WTC11 (cell line): ENCODE data around the gene CORO6. TPM values are rescaled to one million over a fixed set of nuclear protein-coding genes. Genes with fewer than 3 reads are reported as not detected.

ENCODE experiments used
- ATAC-seq: fragments of 200-7000 bp; cut with Tn5 transposase; 2 replicates; pipeline ENCODE4 v1.10.0; 2021; ENCODE audit warnings: mild to moderate bottlenecking, moderate library complexity
- CTCF ChIA-PET: fragments of 300-600 bp; sonication (Branson Sonifier 250); formaldehyde crosslinking; loops from one replicate; lab custom pipeline; 2021; ENCODE audit warnings: antibody characterized with exemption; lab: Charles Lee
- POLR2A ChIA-PET: fragments of 350-600 bp; sonication (Branson Sonifier 250); formaldehyde crosslinking; loops from one replicate; lab custom pipeline; 2021; ENCODE audit warnings: antibody characterized with exemption; lab: Charles Lee
- DNase-seq: peaks from one replicate; pipeline ENCODE4 v3.0.0; 2021; ENCODE audit warnings: low spot score
- H3K27ac Mint-ChIP-seq: 2 replicates; pipeline ENCODE4 v1.8.0; 2021; ENCODE audit warnings: mixed read lengths
- H3K27me3 Mint-ChIP-seq: 2 replicates; pipeline ENCODE4 v1.8.0; 2021; ENCODE audit warnings: low read depth, mild to moderate bottlenecking, moderate library complexity, mixed read lengths
- H3K36me3 Mint-ChIP-seq: 2 replicates; pipeline ENCODE4 v1.8.0; 2021; ENCODE audit warnings: mixed read lengths
- H3K4me1 Mint-ChIP-seq: 2 replicates; pipeline ENCODE4 v1.8.0; 2022; ENCODE audit warnings: mixed read lengths
- H3K4me3 Mint-ChIP-seq: 2 replicates; pipeline ENCODE4 v1.8.0; 2021; ENCODE audit warnings: mild to moderate bottlenecking, moderate library complexity, mixed read lengths
- H3K9me3 Mint-ChIP-seq: 2 replicates; pipeline ENCODE4 v1.8.0; 2021; ENCODE audit warnings: mixed read lengths
- ATF1 ChIP-seq: sonication (generic); formaldehyde crosslinking; IDR thresholded peaks from 2 replicates; pipeline ENCODE4 v1.8.1; 2023; ENCODE audit warnings: mild to moderate bottlenecking, moderate library complexity, missing genetic modification reagents
- CBFB ChIP-seq: sonication (generic); formaldehyde crosslinking; IDR thresholded peaks from 2 replicates; pipeline ENCODE4 v1.8.1; 2022; ENCODE audit warnings: mild to moderate bottlenecking, low read depth, missing genetic modification reagents
- CREM ChIP-seq: sonication (generic); formaldehyde crosslinking; IDR thresholded peaks from 2 replicates; pipeline ENCODE4 v1.8.1; 2022; ENCODE audit warnings: mild to moderate bottlenecking, missing genetic modification reagents, moderate library complexity
- HMGA2 ChIP-seq: fragments of 250-450 bp; sonication (Bioruptor Pico); IDR thresholded peaks from 2 replicates; pipeline ENCODE4 v1.4.0; 2021; ENCODE audit warnings: mild to moderate bottlenecking, moderate library complexity
- IRF2 ChIP-seq: sonication (generic); formaldehyde crosslinking; IDR thresholded peaks from 2 replicates; pipeline ENCODE4 v1.8.0; 2022; ENCODE audit warnings: low read depth, missing genetic modification reagents, borderline replicate concordance
- MXD4 ChIP-seq: fragments of 250-450 bp; sonication (Bioruptor Pico); IDR thresholded peaks from 2 replicates; pipeline ENCODE4 v1.8.0; 2021; ENCODE audit warnings: mild to moderate bottlenecking, moderate library complexity, borderline replicate concordance
- PREB ChIP-seq: sonication (generic); formaldehyde crosslinking; IDR thresholded peaks from 2 replicates; pipeline ENCODE4 v1.8.1; 2022; ENCODE audit warnings: mild to moderate bottlenecking, missing genetic modification reagents, moderate library complexity, borderline replicate concordance
- PRRX2 ChIP-seq: fragments of 250-450 bp; sonication (Bioruptor Pico); IDR thresholded peaks from 2 replicates; pipeline ENCODE4 v1.8.0; 2021; ENCODE audit warnings: mild to moderate bottlenecking
- SMAD3 ChIP-seq: sonication (generic); formaldehyde crosslinking; IDR thresholded peaks from 2 replicates; pipeline ENCODE4 v1.8.0; 2022; ENCODE audit warnings: missing genetic modification reagents, mild to moderate bottlenecking, borderline replicate concordance
- TCF7 ChIP-seq: sonication (generic); formaldehyde crosslinking; IDR thresholded peaks from 2 replicates; pipeline ENCODE4 v1.8.0; 2022; ENCODE audit warnings: mild to moderate bottlenecking, low read depth, missing genetic modification reagents, moderate library complexity
- ZBTB43 ChIP-seq: sonication (generic); formaldehyde crosslinking; IDR thresholded peaks from 2 replicates; pipeline ENCODE4 v1.8.1; 2023; ENCODE audit warnings: mild to moderate bottlenecking, missing genetic modification reagents
- ZNF263 ChIP-seq: sonication (generic); formaldehyde crosslinking; IDR thresholded peaks from 2 replicates; pipeline ENCODE4 v1.8.1; 2022; ENCODE audit warnings: low read depth, mild to moderate bottlenecking, moderate library complexity, missing genetic modification reagents
- ZNF281 ChIP-seq: sonication (generic); formaldehyde crosslinking; IDR thresholded peaks from 2 replicates; pipeline ENCODE4 v1.8.0; 2023; ENCODE audit warnings: mild to moderate bottlenecking, missing genetic modification reagents
- ZNF396 ChIP-seq: fragments of 250-450 bp; sonication (Bioruptor Pico); IDR thresholded peaks from 2 replicates; pipeline ENCODE4 v1.8.0; 2021; ENCODE audit warnings: mild to moderate bottlenecking, moderate library complexity, borderline replicate concordance
- ZNF423 ChIP-seq: fragments of 250-450 bp; sonication (Bioruptor Pico); IDR thresholded peaks from 2 replicates; pipeline ENCODE4 v2.1.2; 2022; ENCODE audit warnings: mild to moderate bottlenecking, moderate library complexity
- ZNF512 ChIP-seq: sonication (generic); formaldehyde crosslinking; IDR thresholded peaks from 2 replicates; pipeline ENCODE4 v1.8.1; 2022; ENCODE audit warnings: missing genetic modification reagents, borderline replicate concordance
- total RNA-seq: library from RNA; stranded (reverse); gene quantifications from 3 replicates; pipeline ENCODE4 v1.2.3, GENCODE V29; 2021
- TF ChIP-seq, protein P1 (sequence below): fragments of 200-600 bp; IDR thresholded peaks from 2 replicates; pipeline ENCODE4 v1.8.0; 2022; ENCODE audit warnings: antibody characterized with exemption

The CORO6 gene
- total RNA-seq, 1 experiment from 2014 or later = 8.9 TPM

DNA sequence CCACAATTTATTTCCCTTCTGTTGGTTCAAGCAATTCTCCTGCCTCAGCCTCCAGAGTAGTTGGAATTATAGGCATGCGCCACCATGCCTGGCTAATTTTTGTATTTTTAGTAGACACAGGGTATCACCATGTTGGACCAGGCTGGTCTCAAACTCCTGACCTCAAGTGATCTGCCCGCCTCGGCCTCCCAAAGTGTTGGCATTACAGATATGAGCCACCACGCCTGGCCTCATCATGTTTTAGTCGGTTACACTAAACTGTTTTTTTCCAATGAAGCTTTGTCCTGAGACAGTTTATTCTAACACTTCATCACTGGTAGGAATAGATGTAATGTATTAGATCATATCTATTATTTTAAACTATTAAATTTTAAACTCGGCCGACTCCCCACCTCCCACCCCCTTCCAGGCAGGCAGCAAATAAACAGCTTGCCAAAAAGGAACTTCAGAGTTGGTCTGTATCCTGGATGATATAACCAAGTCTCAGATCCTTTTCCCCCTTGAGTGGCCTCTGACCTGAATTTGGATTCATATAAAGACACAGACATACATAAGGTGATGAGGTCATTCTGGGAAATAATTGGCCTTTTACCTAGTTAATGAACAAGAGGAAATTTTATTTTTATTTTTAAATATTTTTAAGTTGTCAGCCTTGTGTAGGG, 18.4 kb upstream of the CORO6 start:
- TF ChIP-seq ZNF396 (CRISPR knock-in tag) (no peak), PRRX2 (CRISPR knock-in tag) (no peak), SMAD3 (no peak)
- Mint-ChIP-seq H3K4me3 (no peak overlapping the region), H3K27me3 (no peaks in the 10 kb centered on the region), H3K9me3 (no peaks in the 10 kb centered on the region), H3K27ac (no peak overlapping the region), H3K36me3 (peaks cover 2% of the 10 kb centered on the region; the same call in 1 of the 2 replicates), H3K4me1 (peaks cover 28% of the 10 kb centered on the region)
- POLR2A ChIA-PET = no interaction called here
- DNase-seq (no peak), ATAC-seq (no peak)
- CTCF ChIA-PET = interaction anchor here (0.6 to 3.7 kb wide), 8 partner anchors 22 to 452 kb away, joined by 3 to 116 read pairs (median 35); partner anchors contain the start of genes ANKRD13B and SSH2

DNA sequence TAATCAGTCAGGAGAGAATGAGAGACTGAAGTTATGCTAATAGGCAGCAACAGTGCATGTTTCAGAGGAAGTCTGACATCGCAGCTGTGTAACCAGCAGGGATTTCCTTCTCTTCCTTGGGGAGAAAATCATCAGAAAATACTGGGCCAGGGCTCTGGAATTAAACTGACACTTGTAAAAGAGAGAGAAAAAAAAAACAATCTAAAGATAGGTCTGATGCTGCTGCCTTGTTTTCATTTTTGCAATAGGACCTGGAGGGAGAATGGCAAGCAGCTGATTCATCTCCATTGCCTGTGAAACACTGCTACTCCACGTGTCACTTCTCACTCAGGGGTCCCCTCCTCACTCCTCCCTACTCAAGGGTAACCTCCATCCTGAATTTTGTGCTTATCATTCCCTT, 17.7 kb upstream of the CORO6 start:
- DNase-seq = no peak
- Mint-ChIP-seq H3K27ac (peak overlapping the region; percentile 38), H3K36me3 (peaks cover 2% of the 10 kb centered on the region; the same call in 1 of the 2 replicates), H3K4me3 (no peak overlapping the region), H3K27me3 (no peaks in the 10 kb centered on the region), H3K9me3 (no peaks in the 10 kb centered on the region), H3K4me1 (peaks cover 28% of the 10 kb centered on the region)
- POLR2A ChIA-PET = interaction anchor here (1.0 kb wide), 1 partner anchor 198 kb away, joined by 3 read pairs; no protein-coding TSS in a partner anchor
- TF ChIP-seq ZNF281 (CRISPR knock-in tag) = no peak
- TF ChIP-seq ZNF512 (CRISPR knock-in tag) = no peak
- CTCF ChIA-PET = interaction anchor here (0.7 to 3.7 kb wide), 23 partner anchors 9 to 453 kb away, joined by 3 to 116 read pairs (median 7); partner anchors contain the start of genes ANKRD13B and SSH2
- ATAC-seq = no peak

DNA sequence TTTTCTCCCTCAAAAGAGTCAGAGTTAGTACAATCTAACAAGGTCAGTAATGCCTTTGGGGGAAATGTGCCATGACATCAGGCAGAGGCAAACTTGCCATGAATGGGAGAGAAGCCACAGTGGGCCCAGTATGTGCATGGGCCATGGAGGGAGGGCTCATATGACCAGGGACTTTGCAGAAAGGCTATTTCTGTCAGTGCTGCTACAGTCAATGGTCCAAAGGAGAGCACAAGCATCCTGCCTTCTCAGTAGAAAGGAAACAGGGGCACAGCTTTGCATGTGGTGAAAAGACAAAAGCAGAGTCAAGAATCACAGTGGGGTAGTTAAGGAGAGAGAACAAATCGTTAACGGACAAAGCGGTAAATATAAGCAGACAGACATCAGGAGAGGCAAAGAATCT, 11.2 kb upstream of the CORO6 start:
- DNase-seq = no peak
- peaks cover 2% of the 10 kb centered on the region; the same call in 1 of the 2 replicates for H3K36me3 Mint-ChIP-seq

More for the DNA sequence above, 11.2 kb upstream of the CORO6 start:
- Mint-ChIP-seq H3K27me3 (no peaks in the 10 kb centered on the region), H3K4me1 (peaks cover 8% of the 10 kb centered on the region), H3K27ac (no peak overlapping the region), H3K9me3 (no peaks in the 10 kb centered on the region), H3K4me3 (no peak overlapping the region)
- TF ChIP-seq CBFB (no peak), ATF1 (CRISPR knock-in tag) (no peak), HMGA2 (no peak), ZBTB43 (no peak), ZNF396 (CRISPR knock-in tag) (no peak), ZNF423 (CRISPR knock-in tag) (no peak), CREM (no peak), MXD4 (CRISPR knock-in tag) (no peak), IRF2 (CRISPR knock-in tag) (no peak), PREB (CRISPR knock-in tag) (no peak), ZNF263 (CRISPR knock-in tag) (no peak), TCF7 (CRISPR knock-in tag) (no peak)
- TF ChIP-seq, protein P1, sequence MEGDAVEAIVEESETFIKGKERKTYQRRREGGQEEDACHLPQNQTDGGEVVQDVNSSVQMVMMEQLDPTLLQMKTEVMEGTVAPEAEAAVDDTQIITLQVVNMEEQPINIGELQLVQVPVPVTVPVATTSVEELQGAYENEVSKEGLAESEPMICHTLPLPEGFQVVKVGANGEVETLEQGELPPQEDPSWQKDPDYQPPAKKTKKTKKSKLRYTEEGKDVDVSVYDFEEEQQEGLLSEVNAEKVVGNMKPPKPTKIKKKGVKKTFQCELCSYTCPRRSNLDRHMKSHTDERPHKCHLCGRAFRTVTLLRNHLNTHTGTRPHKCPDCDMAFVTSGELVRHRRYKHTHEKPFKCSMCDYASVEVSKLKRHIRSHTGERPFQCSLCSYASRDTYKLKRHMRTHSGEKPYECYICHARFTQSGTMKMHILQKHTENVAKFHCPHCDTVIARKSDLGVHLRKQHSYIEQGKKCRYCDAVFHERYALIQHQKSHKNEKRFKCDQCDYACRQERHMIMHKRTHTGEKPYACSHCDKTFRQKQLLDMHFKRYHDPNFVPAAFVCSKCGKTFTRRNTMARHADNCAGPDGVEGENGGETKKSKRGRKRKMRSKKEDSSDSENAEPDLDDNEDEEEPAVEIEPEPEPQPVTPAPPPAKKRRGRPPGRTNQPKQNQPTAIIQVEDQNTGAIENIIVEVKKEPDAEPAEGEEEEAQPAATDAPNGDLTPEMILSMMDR = no peak
- ChIA-PET CTCF (interaction anchor here (1.2 to 2.9 kb wide), 4 partner anchors 12 to 460 kb away, joined by 3 to 15 read pairs (median 6); no protein-coding TSS in a partner anchor), POLR2A (no interaction called here)
- peak; percentile 70 for ATAC-seq
